ENCODE data around the gene IP6K3.

IP6K3 gene

GRCh38 chr6:33777398-33778388, 31.0 kb upstream of the IP6K3 start:
- no peak for DNase-seq (ENCODE audit: low spot score)

- DNase-seq (ENCODE audit: low spot score), result no peak
Observed at GRCh38 chr6:33776764-33777163, 30.1 kb upstream of the IP6K3 start.

- DNase-seq (ENCODE audit: low spot score), result no peak
Observed at GRCh38 chr6:33776186-33776585, 29.5 kb upstream of the IP6K3 start.

- no peak for DNase-seq (ENCODE audit: low spot score)
Observed at GRCh38 chr6:33774774-33775173, 28.1 kb upstream of the IP6K3 start.

- no peak for DNase-seq (ENCODE audit: low spot score)
Observed at GRCh38 chr6:33772902-33773472, 26.3 kb upstream of the IP6K3 start.

GRCh38 chr6:33772082-33772830, 25.6 kb upstream of the IP6K3 start:
- no peak for DNase-seq (ENCODE audit: low spot score)

GRCh38 chr6:33771146-33772081, 24.7 kb upstream of the IP6K3 start:
- DNase-seq (ENCODE audit: low spot score), result peak; percentile 96

GRCh38 chr6:33770833-33771145, 24.1 kb upstream of the IP6K3 start:
- no peak for DNase-seq (ENCODE audit: low spot score)

GRCh38 chr6:33770124-33770832, 23.6 kb upstream of the IP6K3 start:
- DNase-seq (ENCODE audit: low spot score), result no peak

GRCh38 chr6:33769248-33769821, 22.6 kb upstream of the IP6K3 start:
- DNase-seq (ENCODE audit: low spot score), result no peak

GRCh38 chr6:33768644-33769120, 22.0 kb upstream of the IP6K3 start:
- peak; percentile 76 for DNase-seq (ENCODE audit: low spot score)

GRCh38 chr6:33766921-33767907, 20.5 kb upstream of the IP6K3 start:
- DNase-seq (ENCODE audit: low spot score), result no peak

GRCh38 chr6:33765368-33765767, 18.7 kb upstream of the IP6K3 start:
- DNase-seq (ENCODE audit: low spot score), result no peak

GRCh38 chr6:33764036-33764435, 17.3 kb upstream of the IP6K3 start:
- DNase-seq (ENCODE audit: low spot score), result no peak

GRCh38 chr6:33763483-33763882, 16.8 kb upstream of the IP6K3 start:
- no peak for DNase-seq (ENCODE audit: low spot score)

GRCh38 chr6:33762713-33763112, 16.0 kb upstream of the IP6K3 start:
- DNase-seq (ENCODE audit: low spot score), result no peak

GRCh38 chr6:33761922-33762629, 15.4 kb upstream of the IP6K3 start:
- DNase-seq (ENCODE audit: low spot score), result peak; percentile 59

GRCh38 chr6:33761581-33761921, 14.8 kb upstream of the IP6K3 start:
- DNase-seq (ENCODE audit: low spot score), result no peak
